ENCODE data around the gene KRT7. TPM values are rescaled to one million over a fixed set of nuclear protein-coding genes. Genes with fewer than 3 reads are reported as not detected.

The KRT7 gene
- total and polyA plus RNA-seq, 2 experiments from 2014 or later: 11.0 to 17.4 TPM

GRCh38 chr12:52259657-52260243, 26.7 kb downstream of the KRT7 start:
- in situ Hi-C loops (cut with MboI): no loop called here
- H3K79me2 ChIP-seq (ENCODE audit: insufficient read depth): no peaks in the 10 kb centered on the region
- 0 out of 2 replicates have a peak, but pooled peaks cover 3% of the 10 kb centered on the region for H3K4me1 ChIP-seq (ENCODE audit: insufficient read depth)
- H2AFZ ChIP-seq: no peak overlapping the region
- H3K27me3 ChIP-seq (replicated peaks; ENCODE audit: insufficient read depth): peaks cover 40% of the 10 kb centered on the region
- WGBS, 2 experiments (ENCODE audit: low coverage in 1 of 2, low lambda C conversion rate in 2 of 2, missing lambda C conversion rate in 2 of 2): 84 to 90% methylated on average over 6 of the region's 6 CpGs
- no peaks in the 10 kb centered on the region for H3F3A ChIP-seq (ENCODE audit: insufficient read depth)
- H3K9me2 ChIP-seq (ENCODE audit: insufficient read depth): no peaks in the 10 kb centered on the region
- H3K9ac ChIP-seq: no peak overlapping the region
- H3K36me3 ChIP-seq (ENCODE audit: low read depth): no peaks in the 10 kb centered on the region
- H3K4me2 ChIP-seq (ENCODE audit: unreplicated experiment): no peak overlapping the region
- DNase-seq: no peak
- H3K27ac ChIP-seq: no peak overlapping the region
- TF ChIP-seq EZH2 (IDR thresholded peaks at IDR 0.05; ENCODE audit: insufficient read depth, poor library complexity, severe bottlenecking) (no peak), EZH2phosphoT487 (IDR thresholded peaks at IDR 0.05; ENCODE audit: insufficient read depth, low read depth) (no peak)
- H4K20me1 ChIP-seq (ENCODE audit: insufficient read depth): no peaks in the 10 kb centered on the region
- no peak overlapping the region for H3K4me3 ChIP-seq
- no peaks in the 10 kb centered on the region for H3K9me3 ChIP-seq (ENCODE audit: low read depth)

- no peak overlapping the region for H3K4me2 ChIP-seq (ENCODE audit: unreplicated experiment)
- no peak overlapping the region for H3K27ac ChIP-seq
- H3K27me3 ChIP-seq (replicated peaks; ENCODE audit: insufficient read depth): peaks cover 40% of the 10 kb centered on the region
- in situ Hi-C loops (cut with MboI): no loop called here
- H3K4me3 ChIP-seq: no peak overlapping the region
- H3K4me1 ChIP-seq (ENCODE audit: insufficient read depth): 0 out of 2 replicates have a peak, but pooled peaks cover 3% of the 10 kb centered on the region
- no peaks in the 10 kb centered on the region for H3K79me2 ChIP-seq (ENCODE audit: insufficient read depth)
- WGBS, 2 experiments (ENCODE audit: low coverage in 1 of 2, low lambda C conversion rate in 2 of 2, missing lambda C conversion rate in 2 of 2): 65 to 67% methylated on average over 9 of the region's 9 CpGs
- no peaks in the 10 kb centered on the region for H3K9me3 ChIP-seq (ENCODE audit: low read depth)
- TF ChIP-seq EZH2phosphoT487 (IDR thresholded peaks at IDR 0.05; ENCODE audit: insufficient read depth, low read depth) (no peak), EZH2 (IDR thresholded peaks at IDR 0.05; ENCODE audit: insufficient read depth, poor library complexity, severe bottlenecking) (no peak)
- no peaks in the 10 kb centered on the region for H3F3A ChIP-seq (ENCODE audit: insufficient read depth)
- DNase-seq: no peak
- H3K36me3 ChIP-seq (ENCODE audit: low read depth): no peaks in the 10 kb centered on the region
- no peak overlapping the region for H2AFZ ChIP-seq
- H4K20me1 ChIP-seq (ENCODE audit: insufficient read depth): no peaks in the 10 kb centered on the region
- no peaks in the 10 kb centered on the region for H3K9me2 ChIP-seq (ENCODE audit: insufficient read depth)
- H3K9ac ChIP-seq: no peak overlapping the region
Measured at GRCh38 chr12:52260361-52261207, 27.5 kb downstream of the KRT7 start.

GRCh38 chr12:52261208-52261484, 28.1 kb downstream of the KRT7 start:
- Histone ChIP-seq H3K79me2 (ENCODE audit: insufficient read depth) (no peaks in the 10 kb centered on the region), H3F3A (ENCODE audit: insufficient read depth) (no peaks in the 10 kb centered on the region), H3K36me3 (ENCODE audit: low read depth) (no peaks in the 10 kb centered on the region), H3K4me2 (ENCODE audit: unreplicated experiment) (no peak overlapping the region), H2AFZ (no peak overlapping the region), H3K4me3 (no peak overlapping the region), H3K27ac (no peak overlapping the region), H3K9ac (no peak overlapping the region), H3K4me1 (ENCODE audit: insufficient read depth) (0 out of 2 replicates have a peak, but pooled peaks cover 3% of the 10 kb centered on the region), H3K9me2 (ENCODE audit: insufficient read depth) (no peaks in the 10 kb centered on the region), H4K20me1 (ENCODE audit: insufficient read depth) (no peaks in the 10 kb centered on the region), H3K9me3 (ENCODE audit: low read depth) (no peaks in the 10 kb centered on the region), H3K27me3 (replicated peaks; ENCODE audit: insufficient read depth) (peaks cover 40% of the 10 kb centered on the region)
- in situ Hi-C loops (cut with MboI): no loop called here
- DNase-seq: no peak
- no peak for TF ChIP-seq EZH2phosphoT487 (IDR thresholded peaks at IDR 0.05; ENCODE audit: insufficient read depth, low read depth)
- no peak for TF ChIP-seq EZH2 (IDR thresholded peaks at IDR 0.05; ENCODE audit: insufficient read depth, poor library complexity, severe bottlenecking)
- WGBS, 2 experiments (ENCODE audit: low coverage in 1 of 2, low lambda C conversion rate in 2 of 2, missing lambda C conversion rate in 2 of 2): 62 to 65% methylated on average over 1 of the region's 1 CpG

- TF ChIP-seq EZH2 (IDR thresholded peaks at IDR 0.05; ENCODE audit: insufficient read depth, poor library complexity, severe bottlenecking): no peak
- TF ChIP-seq EZH2phosphoT487 (IDR thresholded peaks at IDR 0.05; ENCODE audit: insufficient read depth, low read depth): no peak
- no peaks in the 10 kb centered on the region for H4K20me1 ChIP-seq (ENCODE audit: insufficient read depth)
- 0 out of 2 replicates have a peak, but pooled peaks cover 3% of the 10 kb centered on the region for H3K4me1 ChIP-seq (ENCODE audit: insufficient read depth)
- no peak overlapping the region for H3K27ac ChIP-seq
- no peak overlapping the region for H2AFZ ChIP-seq
- H3K4me2 ChIP-seq (ENCODE audit: unreplicated experiment): no peak overlapping the region
- H3K9me3 ChIP-seq (ENCODE audit: low read depth): no peaks in the 10 kb centered on the region
- no peaks in the 10 kb centered on the region for H3F3A ChIP-seq (ENCODE audit: insufficient read depth)
- H3K9me2 ChIP-seq (ENCODE audit: insufficient read depth): no peaks in the 10 kb centered on the region
- peaks cover 32% of the 10 kb centered on the region for H3K27me3 ChIP-seq (replicated peaks; ENCODE audit: insufficient read depth)
- no peak overlapping the region for H3K4me3 ChIP-seq
- in situ Hi-C loops (cut with MboI): no loop called here
- no peaks in the 10 kb centered on the region for H3K79me2 ChIP-seq (ENCODE audit: insufficient read depth)
- WGBS, 2 experiments (ENCODE audit: low coverage in 1 of 2, low lambda C conversion rate in 2 of 2, missing lambda C conversion rate in 2 of 2): 78 to 93% methylated on average over 1 to 3 of the region's 3 CpGs
- no peak overlapping the region for H3K9ac ChIP-seq
- H3K36me3 ChIP-seq (ENCODE audit: low read depth): no peaks in the 10 kb centered on the region
- no peak for DNase-seq
Measured at GRCh38 chr12:52262286-52262685, 29.2 kb downstream of the KRT7 start.

Data from GM23248 (cell line).